Measurements from ENCODE around the gene ZBTB44. TPM values are rescaled to one million over a fixed set of nuclear protein-coding genes. Genes with fewer than 3 reads are reported as not detected.
A peak's percentile ranks its signal among the peaks of the same experiment; 100 is the strongest.

Gene ZBTB44
- total and polyA plus RNA-seq, 4 experiments from 2014 or later = 3.0 to 76.2 (median 40.7) TPM

DNA sequence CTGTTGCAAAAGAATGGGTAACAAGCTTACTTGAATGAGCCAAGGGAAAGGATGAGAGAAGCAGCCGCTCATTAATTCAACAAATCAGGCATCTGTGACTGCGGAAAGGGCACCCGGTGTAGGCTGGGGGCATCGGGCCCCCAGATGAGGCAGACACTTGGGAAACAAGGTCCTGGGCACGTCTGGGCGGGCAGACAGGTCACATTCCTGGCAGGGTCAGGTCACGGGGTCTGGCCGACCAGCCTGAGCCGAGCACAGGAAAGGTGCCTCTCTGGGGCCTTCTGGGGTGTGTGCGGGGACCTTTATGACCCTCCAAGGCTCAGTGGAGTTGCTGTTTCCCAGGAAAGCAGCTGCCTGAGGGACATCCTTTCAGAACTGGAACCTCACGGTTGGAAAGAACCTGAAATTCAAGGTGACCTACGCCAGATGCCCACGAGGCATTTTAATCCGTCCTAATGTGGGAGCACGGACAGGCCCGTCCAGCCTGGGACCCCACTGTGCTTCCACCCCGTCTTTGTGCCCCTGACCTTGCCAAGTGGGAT, 98.1 kb downstream of the ZBTB44 start:
- H3K36me3 Mint-ChIP-seq = no peaks in the 10 kb centered on the region
- POLR2A ChIA-PET (ENCODE audit: partially characterized antibody) = no interaction called here
- Histone ChIP-seq H3K27me3 (ENCODE audit: insufficient read depth, low read length) (no peaks in the 10 kb centered on the region), H3K9me3 (ENCODE audit: control insufficient read depth in 1 of 2, low read length in 2 of 2) (no peaks in the 10 kb centered on the region), H3K4me1 (ENCODE audit: insufficient read depth, low read length) (peaks cover 7% of the 10 kb centered on the region), H3K36me3 (ENCODE audit: insufficient read depth, low read length) (no peaks in the 10 kb centered on the region), H3K27ac (ENCODE audit: low read depth, low read length) (no peak overlapping the region), H3K4me3 (ENCODE audit: low read length in 2 of 2) (no peak overlapping the region)
- peaks cover 0 to under 1% of the 10 kb centered on the region in 2 donors for H3K27me3 Mint-ChIP-seq
- DNase-seq = no peak
- H3K4me3 Mint-ChIP-seq = no peak overlapping the region
- CTCF ChIA-PET (ENCODE audit: partially characterized antibody) = interaction anchor here (1.2 to 1.5 kb wide), 5 partner anchors 9 to 646 kb away, joined by 3 to 7 read pairs (median 6); no protein-coding TSS in a partner anchor
- intact Hi-C loops (cut with micrococcal nuclease) = no loop called here
- H3K27ac Mint-ChIP-seq = peak overlapping the region in 1 of 7 donors; percentile 3
- no peaks in the 10 kb centered on the region for H3K9me3 Mint-ChIP-seq
- no peaks in the 10 kb centered on the region for H3K4me1 Mint-ChIP-seq

DNA sequence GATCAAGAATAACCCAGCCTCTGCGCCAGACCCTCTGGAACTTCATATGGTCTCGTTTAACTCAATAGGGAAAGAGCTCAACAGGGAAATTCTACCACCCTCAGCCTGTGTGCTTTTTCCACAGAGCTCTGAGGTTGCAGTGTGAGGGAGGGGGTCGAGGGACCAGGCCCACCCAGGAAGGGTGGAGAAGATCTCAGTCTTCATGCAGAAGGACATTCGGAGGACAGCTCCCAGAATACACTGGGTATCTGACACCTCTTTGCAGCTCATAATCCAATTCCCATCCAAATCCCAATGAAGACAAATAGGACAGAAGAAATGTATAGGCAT, 98.5 kb downstream of the ZBTB44 start:
- Histone ChIP-seq H3K9me3 (ENCODE audit: control insufficient read depth in 1 of 2, low read length in 2 of 2) (no peaks in the 10 kb centered on the region), H3K27me3 (ENCODE audit: insufficient read depth, low read length) (no peaks in the 10 kb centered on the region), H3K27ac (ENCODE audit: low read depth, low read length) (no peak overlapping the region), H3K4me3 (ENCODE audit: low read length in 2 of 2) (no peak overlapping the region), H3K4me1 (ENCODE audit: insufficient read depth, low read length) (peaks cover 7% of the 10 kb centered on the region), H3K36me3 (ENCODE audit: insufficient read depth, low read length) (no peaks in the 10 kb centered on the region)
- ChIA-PET POLR2A (ENCODE audit: partially characterized antibody) (no interaction called here), CTCF (ENCODE audit: partially characterized antibody) (interaction anchor here (1.2 to 1.5 kb wide), 4 partner anchors 9 to 646 kb away, joined by 3 to 7 read pairs (median 6); no protein-coding TSS in a partner anchor)
- H3K9me3 Mint-ChIP-seq = no peaks in the 10 kb centered on the region
- no peaks in the 10 kb centered on the region for H3K4me1 Mint-ChIP-seq
- no peak overlapping the region for H3K4me3 Mint-ChIP-seq
- no peak overlapping the region for H3K27ac Mint-ChIP-seq
- H3K36me3 Mint-ChIP-seq = no peaks in the 10 kb centered on the region
- H3K27me3 Mint-ChIP-seq = peaks cover 3 to 4% of the 10 kb centered on the region in 2 donors
- intact Hi-C loops (cut with micrococcal nuclease) = no loop called here
- no peak for DNase-seq

DNA sequence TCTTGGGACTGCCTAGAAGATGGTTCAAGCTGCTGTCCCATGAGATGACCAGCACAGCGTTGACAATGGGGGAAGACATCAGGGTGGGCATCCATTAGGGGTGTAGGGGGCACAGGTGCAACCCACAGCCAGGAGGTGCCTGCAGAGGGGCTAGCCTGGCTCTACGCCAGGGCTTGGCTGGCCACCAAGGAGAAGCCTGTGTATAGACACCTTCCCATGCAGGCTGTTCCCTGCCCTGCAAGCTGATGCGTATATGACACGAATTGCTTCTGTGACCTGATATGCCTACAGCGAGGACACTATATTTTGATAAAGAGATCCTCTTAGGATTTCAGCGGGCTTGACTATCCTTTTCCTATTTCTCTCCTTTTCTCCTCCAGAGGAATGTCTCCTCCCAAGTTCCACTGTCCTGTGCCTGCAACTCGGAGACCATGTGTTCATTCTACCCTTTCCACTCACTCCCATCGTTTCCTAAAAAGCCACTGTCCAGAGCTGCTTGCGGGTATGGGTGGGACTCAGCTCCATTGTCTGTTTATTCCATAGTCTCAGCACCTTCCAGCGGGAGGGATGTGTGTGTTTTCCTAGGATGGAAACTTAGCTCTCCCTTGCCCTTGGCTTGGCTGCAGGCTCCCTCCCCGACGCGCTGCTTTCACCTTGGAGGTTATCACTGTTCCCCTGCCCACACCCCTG, 99.0 kb downstream of the ZBTB44 start:
- Histone ChIP-seq H3K27ac (ENCODE audit: low read depth, low read length) (no peak overlapping the region), H3K4me3 (ENCODE audit: low read length in 2 of 2) (no peak overlapping the region), H3K4me1 (ENCODE audit: insufficient read depth, low read length) (peaks cover 7% of the 10 kb centered on the region), H3K9me3 (ENCODE audit: control insufficient read depth in 1 of 2, low read length in 2 of 2) (no peaks in the 10 kb centered on the region), H3K36me3 (ENCODE audit: insufficient read depth, low read length) (no peaks in the 10 kb centered on the region), H3K27me3 (ENCODE audit: insufficient read depth, low read length) (no peaks in the 10 kb centered on the region)
- Mint-ChIP-seq H3K27ac (no peak overlapping the region), H3K27me3 (peaks cover 4 to 6% of the 10 kb centered on the region in 2 donors), H3K36me3 (no peaks in the 10 kb centered on the region), H3K9me3 (no peaks in the 10 kb centered on the region), H3K4me1 (no peaks in the 10 kb centered on the region), H3K4me3 (no peak overlapping the region)
- no peak for DNase-seq
- CTCF ChIA-PET (ENCODE audit: partially characterized antibody) = interaction anchor here (1.2 to 1.5 kb wide), 5 partner anchors 8 to 647 kb away, joined by 3 to 7 read pairs (median 6); no protein-coding TSS in a partner anchor
- POLR2A ChIA-PET (ENCODE audit: partially characterized antibody) = no interaction called here
- intact Hi-C loops (cut with micrococcal nuclease) = no loop called here

- H3K9me3 ChIP-seq (ENCODE audit: control insufficient read depth in 1 of 2, low read length in 2 of 2) = no peaks in the 10 kb centered on the region
- H3K4me3 ChIP-seq (ENCODE audit: low read length in 2 of 2) = no peak overlapping the region
- ChIA-PET CTCF (ENCODE audit: partially characterized antibody) (interaction anchor here (1.2 kb wide), 1 partner anchor 9 kb away, joined by 3 read pairs; no protein-coding TSS in a partner anchor), POLR2A (ENCODE audit: partially characterized antibody) (no interaction called here)
- no peaks in the 10 kb centered on the region for H3K4me1 Mint-ChIP-seq
- intact Hi-C loops (cut with micrococcal nuclease) = no loop called here
- no peaks in the 10 kb centered on the region for H3K36me3 ChIP-seq (ENCODE audit: insufficient read depth, low read length)
- no peak overlapping the region for H3K27ac Mint-ChIP-seq
- no peak overlapping the region for H3K27ac ChIP-seq (ENCODE audit: low read depth, low read length)
- no peaks in the 10 kb centered on the region for H3K9me3 Mint-ChIP-seq
- peaks cover 4 to 9% of the 10 kb centered on the region in 2 donors for H3K27me3 Mint-ChIP-seq
- no peak overlapping the region for H3K4me3 Mint-ChIP-seq
- peaks cover 7% of the 10 kb centered on the region for H3K4me1 ChIP-seq (ENCODE audit: insufficient read depth, low read length)
- no peak for DNase-seq
- H3K27me3 ChIP-seq (ENCODE audit: insufficient read depth, low read length) = no peaks in the 10 kb centered on the region
- H3K36me3 Mint-ChIP-seq = no peaks in the 10 kb centered on the region
These were observed 99.7 kb downstream of the ZBTB44 start for GRCh38 chr11:130214861-130215530.

DNA sequence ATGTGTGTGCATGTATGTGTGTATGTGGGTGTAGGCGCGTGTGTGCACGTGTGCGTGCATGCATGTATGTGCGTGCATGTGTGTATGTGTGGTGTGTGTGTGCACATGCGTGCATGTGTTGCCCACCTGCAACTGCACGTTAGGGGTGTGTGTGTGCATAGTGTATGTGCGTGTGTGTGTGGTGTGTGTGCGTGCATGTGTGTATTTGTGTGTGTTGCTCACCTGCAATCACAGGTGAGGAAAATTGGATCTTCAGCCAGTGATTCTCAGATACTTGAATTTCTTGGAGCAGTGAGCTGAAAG, 100.8 kb downstream of the ZBTB44 start:
- CTCF ChIA-PET (ENCODE audit: partially characterized antibody) = no interaction called here
- no peak overlapping the region for H3K27ac ChIP-seq (ENCODE audit: low read depth, low read length)
- no peaks in the 10 kb centered on the region for H3K9me3 Mint-ChIP-seq
- H3K9me3 ChIP-seq (ENCODE audit: control insufficient read depth in 1 of 2, low read length in 2 of 2) = no peaks in the 10 kb centered on the region
- H3K4me3 Mint-ChIP-seq = no peak overlapping the region
- no peaks in the 10 kb centered on the region for H3K27me3 ChIP-seq (ENCODE audit: insufficient read depth, low read length)
- POLR2A ChIA-PET (ENCODE audit: partially characterized antibody) = no interaction called here
- intact Hi-C loops (cut with micrococcal nuclease) = loop anchor here (1.0 kb wide), 5 partner anchors 100 to 680 kb away; partner anchors contain the start of gene ZBTB44
- no peaks in the 10 kb centered on the region for H3K4me1 Mint-ChIP-seq
- H3K4me3 ChIP-seq (ENCODE audit: low read length in 2 of 2) = no peak overlapping the region
- no peaks in the 10 kb centered on the region for H3K36me3 ChIP-seq (ENCODE audit: insufficient read depth, low read length)
- H3K4me1 ChIP-seq (ENCODE audit: insufficient read depth, low read length) = peaks cover 7% of the 10 kb centered on the region
- H3K27me3 Mint-ChIP-seq = peaks cover 4 to 9% of the 10 kb centered on the region in 2 donors
- H3K36me3 Mint-ChIP-seq = no peaks in the 10 kb centered on the region
- no peak overlapping the region for H3K27ac Mint-ChIP-seq
- DNase-seq = no peak

GRCh38 chr11:130213143-130213978, 101.4 kb downstream of the ZBTB44 start:
- no peak overlapping the region for H3K4me3 ChIP-seq (ENCODE audit: low read length in 2 of 2)
- Mint-ChIP-seq H3K27me3 (peaks cover 4 to 9% of the 10 kb centered on the region in 2 donors), H3K4me1 (no peaks in the 10 kb centered on the region), H3K4me3 (no peak overlapping the region), H3K36me3 (no peaks in the 10 kb centered on the region), H3K27ac (no peak overlapping the region), H3K9me3 (no peaks in the 10 kb centered on the region)
- CTCF ChIA-PET (ENCODE audit: partially characterized antibody) = interaction anchor here (0.7 to 1.9 kb wide), 26 partner anchors 8 to 649 kb away, joined by 3 to 34 read pairs (median 4); no protein-coding TSS in a partner anchor
- no peak overlapping the region for H3K27ac ChIP-seq (ENCODE audit: low read depth, low read length)
- peaks cover 7% of the 10 kb centered on the region for H3K4me1 ChIP-seq (ENCODE audit: insufficient read depth, low read length)
- H3K36me3 ChIP-seq (ENCODE audit: insufficient read depth, low read length) = no peaks in the 10 kb centered on the region
- POLR2A ChIA-PET (ENCODE audit: partially characterized antibody) = interaction anchor here (1.0 kb wide), 1 partner anchor 645 kb away, joined by 3 read pairs; no protein-coding TSS in a partner anchor
- intact Hi-C loops (cut with micrococcal nuclease) = loop anchor here (1.0 kb wide), 5 partner anchors 101 to 681 kb away; partner anchors contain the start of gene ZBTB44
- no peaks in the 10 kb centered on the region for H3K9me3 ChIP-seq (ENCODE audit: control insufficient read depth in 1 of 2, low read length in 2 of 2)
- DNase-seq = peak; percentile 47 to 69 (median 63)
- H3K27me3 ChIP-seq (ENCODE audit: insufficient read depth, low read length) = no peaks in the 10 kb centered on the region
